HCT116 (cell line): ENCODE data around the gene UPF3A.

Experiments used
- CBX3 ChIP-seq: IDR thresholded peaks from 2 replicates; pipeline ENCODE4 v1.6.1; 2012; ENCODE audit warnings: low read depth
- CEBPB ChIP-seq: IDR thresholded peaks from 2 replicates; pipeline ENCODE4 v1.6.1; 2012; ENCODE audit warnings: low read depth
- CTCF ChIP-seq, 3 experiments: fragments of 200-600 bp in 1 of 3; sonication (generic) in 1 of 3; IDR thresholded peaks in 2 of 3; conservative IDR thresholded peaks in 1 of 3; 2 replicates each; pipeline ENCODE4 v1.5.1; 2012 to 2017; ENCODE audit warnings: low read depth in 2 of 3, low read length in 2 of 3, antibody characterized with exemption in 1 of 3, borderline replicate concordance in 1 of 3, control low read depth in 1 of 3, mild to moderate bottlenecking in 1 of 3, mixed read lengths in 1 of 3, mixed run types in 1 of 3, moderate library complexity in 1 of 3; ENCODE audit not compliant: insufficient read depth in 1 of 3
- EZH2 ChIP-seq: fragments of 200-600 bp; sonication (generic); IDR thresholded peaks from 2 replicates; pipeline ENCODE4 v1.6.1; 2017; ENCODE audit warnings: antibody characterized with exemption, mixed run types
- EZH2phosphoT487 ChIP-seq: fragments of 200-600 bp; IDR thresholded peaks from 2 replicates; pipeline ENCODE4 v1.6.1; 2018; ENCODE audit warnings: antibody characterized with exemption, borderline replicate concordance
- POLR2A ChIP-seq: IDR thresholded peaks from 2 replicates; pipeline ENCODE4 v1.7.0; 2011; ENCODE audit warnings: borderline replicate concordance; ENCODE audit not compliant: insufficient read depth, insufficient read length; ENCODE audit errors: extremely low read depth
- POLR2AphosphoS5 ChIP-seq: IDR thresholded peaks from 2 replicates; pipeline ENCODE4 v1.6.1; 2011; ENCODE audit warnings: mild to moderate bottlenecking, low read depth, low read length, moderate library complexity
- SP1 ChIP-seq: IDR thresholded peaks from 2 replicates; pipeline ENCODE4 v1.6.1; 2012; ENCODE audit warnings: low read depth
- SRF ChIP-seq: IDR thresholded peaks from 2 replicates; pipeline ENCODE4 v1.6.1; 2012; ENCODE audit warnings: low read depth
- TCF7L2 ChIP-seq: IDR thresholded peaks from 2 replicates; pipeline ENCODE4 v1.7.0; 2011; ENCODE audit warnings: borderline replicate concordance, inconsistent platforms; ENCODE audit not compliant: insufficient read depth, insufficient read length; ENCODE audit errors: extremely low read depth
- YY1 ChIP-seq: IDR thresholded peaks from 2 replicates; pipeline ENCODE4 v1.6.1; 2011; ENCODE audit warnings: low read length, low read depth, moderate library complexity, mild to moderate bottlenecking; ENCODE audit not compliant: insufficient replicate concordance; ENCODE audit errors: extremely low read depth
- ZNF274 ChIP-seq: fragments of 200-500 bp; sonication (Bioruptor generic); IDR thresholded peaks from 2 replicates; pipeline ENCODE4 v1.6.1; 2014; ENCODE audit warnings: mild to moderate bottlenecking, low read depth, low read length, inconsistent platforms
- TF ChIP-seq, protein P1 (sequence below): IDR thresholded peaks from 2 replicates; pipeline ENCODE4 v1.6.1; 2012

DNA sequence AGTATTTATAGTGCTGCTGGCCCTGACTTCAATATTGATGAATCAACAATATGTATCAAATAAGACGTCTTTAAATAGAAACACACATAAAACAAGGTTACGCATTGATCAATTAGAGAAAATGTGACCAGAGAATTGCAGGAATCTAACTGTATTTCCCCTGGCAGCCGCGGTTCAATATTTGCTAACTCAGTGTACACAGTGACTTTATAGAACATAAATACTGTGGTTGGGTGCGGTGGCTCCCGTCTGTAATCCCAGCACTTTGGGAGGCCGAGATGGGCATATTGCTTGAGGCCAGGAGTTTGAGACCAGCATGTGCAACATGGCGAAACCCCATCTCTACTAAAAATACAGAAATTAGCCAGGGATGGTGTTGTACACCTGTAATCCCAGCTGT is 22.8 kb upstream of the UPF3A start:
- TF ChIP-seq EZH2 (no peak), CTCF (IDR thresholded peaks at IDR 0.05 in 2 of 3, conservative IDR thresholded peaks at IDR 0.05 in 1 of 3; ENCODE audit: borderline replicate concordance in 1 of 3, insufficient read depth in 1 of 3, low read depth in 2 of 3, low read length in 2 of 3) (no peak), POLR2AphosphoS5 (no peak), ZNF274 (no peak), SRF (no peak), POLR2A (no peak), SP1 (no peak), CEBPB (no peak), EZH2phosphoT487 (no peak), TCF7L2 (no peak), YY1 (no peak), CBX3 (no peak)
- TF ChIP-seq, protein P1, sequence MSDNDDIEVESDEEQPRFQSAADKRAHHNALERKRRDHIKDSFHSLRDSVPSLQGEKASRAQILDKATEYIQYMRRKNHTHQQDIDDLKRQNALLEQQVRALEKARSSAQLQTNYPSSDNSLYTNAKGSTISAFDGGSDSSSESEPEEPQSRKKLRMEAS, result no peak
